Measurements from ENCODE around the gene LAMA1.

The LAMA1 gene

GRCh38 chr18:7155092-7155491 is 37.5 kb upstream of the LAMA1 start:
- no peak for TF ChIP-seq CTCF (IDR thresholded peaks at IDR 0.05)

- no peak for TF ChIP-seq CTCF (IDR thresholded peaks at IDR 0.05)
Measured at GRCh38 chr18:7152440-7152839, 34.8 kb upstream of the LAMA1 start.

- no peak for TF ChIP-seq CTCF (IDR thresholded peaks at IDR 0.05)
Measured at GRCh38 chr18:7147399-7147798, 29.8 kb upstream of the LAMA1 start.

GRCh38 chr18:7146067-7146466 is 28.5 kb upstream of the LAMA1 start:
- TF ChIP-seq CTCF (IDR thresholded peaks at IDR 0.05) = no peak

- TF ChIP-seq CTCF (IDR thresholded peaks at IDR 0.05) = no peak
Measured at GRCh38 chr18:7141287-7141686, 23.7 kb upstream of the LAMA1 start.

GRCh38 chr18:7139409-7139808 is 21.8 kb upstream of the LAMA1 start:
- TF ChIP-seq CTCF (IDR thresholded peaks at IDR 0.05) = no peak

GRCh38 chr18:7133181-7133580 is 15.6 kb upstream of the LAMA1 start:
- TF ChIP-seq CTCF (IDR thresholded peaks at IDR 0.05) = no peak

- TF ChIP-seq CTCF (IDR thresholded peaks at IDR 0.05) = no peak
Measured at GRCh38 chr18:7132356-7133150, 15.0 kb upstream of the LAMA1 start.
